HAP-1 (cell line): ENCODE measurements around the gene CCDC88C.

Experiments used
- DNase-seq, 2 experiments: peaks; one replicate each; pipeline ENCODE4 v3.0.0-alpha.2; 2016 to 2020; ENCODE audit warnings: low spot score in 2 of 2
- H3K27me3 ChIP-seq: fragments of 250-450 bp; sonication (Bioruptor Pico); 2 replicates; pipeline ENCODE4 v1.5.1; 2020; ENCODE audit warnings: low read depth, mild to moderate bottlenecking, moderate library complexity
- H3K36me3 ChIP-seq: fragments of 250-450 bp; sonication (Bioruptor Pico); replicated peaks from 2 replicates; pipeline ENCODE4 v1.5.1; 2020; ENCODE audit warnings: mild to moderate bottlenecking
- H3K4me1 ChIP-seq: fragments of 250-450 bp; sonication (Bioruptor Pico); 2 replicates; pipeline ENCODE4 v1.5.1; 2020; ENCODE audit warnings: mild to moderate bottlenecking
- H3K4me3 ChIP-seq: fragments of 250-450 bp; sonication (Bioruptor Pico); 2 replicates; pipeline ENCODE4 v1.5.1; 2020; ENCODE audit warnings: mild to moderate bottlenecking, moderate library complexity
- H3K9me3 ChIP-seq: fragments of 250-450 bp; sonication (Bioruptor Pico); 2 replicates; pipeline ENCODE4 v1.5.1; 2020; ENCODE audit warnings: mild to moderate bottlenecking, moderate library complexity
- in situ Hi-C: fragments of 300-500 bp; cut with MboI; formaldehyde crosslinking; loops from 3 replicates; pipeline ENCODE4 v1.14.3; 2020; ENCODE audit warnings: low sequenced_read_pairs, inconsistent platforms, mixed read lengths

CCDC88C gene

DNA sequence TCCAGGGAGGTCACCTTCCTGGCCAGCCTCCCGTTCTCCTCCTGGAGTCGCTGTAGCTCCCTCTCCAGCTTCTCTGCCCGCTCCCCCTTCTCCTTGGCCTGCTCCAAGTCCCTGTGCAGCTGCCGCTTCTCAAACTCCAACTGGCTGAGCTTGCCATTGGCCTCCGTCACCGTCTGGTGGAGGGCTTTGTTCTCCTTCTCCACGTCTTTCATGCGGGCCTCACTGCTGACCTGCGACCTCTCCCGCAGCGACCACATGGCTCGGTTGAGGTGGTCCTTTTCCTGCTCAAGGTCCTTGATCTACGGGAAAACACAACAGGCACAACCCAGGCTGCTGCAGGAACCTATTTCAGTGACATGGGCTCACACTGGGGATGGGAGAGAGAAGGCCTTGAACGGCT, 103.8 kb downstream of the CCDC88C start:
- H3K9me3 ChIP-seq, result no peaks in the 10 kb centered on the region
- no peaks in the 10 kb centered on the region for H3K27me3 ChIP-seq
- H3K36me3 ChIP-seq, result peaks cover 59% of the 10 kb centered on the region
- in situ Hi-C loops, result no loop called here
- H3K4me3 ChIP-seq, result no peak overlapping the region
- no peaks in the 10 kb centered on the region for H3K4me1 ChIP-seq
- no peak for DNase-seq

GRCh38 chr14:91313154-91313850, 104.3 kb downstream of the CCDC88C start:
- no peaks in the 10 kb centered on the region for H3K4me1 ChIP-seq
- H3K36me3 ChIP-seq, result peaks cover 60% of the 10 kb centered on the region
- in situ Hi-C loops, result no loop called here
- H3K9me3 ChIP-seq, result no peaks in the 10 kb centered on the region
- no peak for DNase-seq
- H3K27me3 ChIP-seq, result no peaks in the 10 kb centered on the region
- no peak overlapping the region for H3K4me3 ChIP-seq

GRCh38 chr14:91311284-91311662, 106.3 kb downstream of the CCDC88C start:
- no peaks in the 10 kb centered on the region for H3K27me3 ChIP-seq
- H3K4me1 ChIP-seq, result no peaks in the 10 kb centered on the region; the same call in 1 of the 2 replicates
- no peak for DNase-seq
- in situ Hi-C loops, result no loop called here
- H3K9me3 ChIP-seq, result no peaks in the 10 kb centered on the region
- no peak overlapping the region for H3K4me3 ChIP-seq
- peaks cover 72% of the 10 kb centered on the region for H3K36me3 ChIP-seq

- in situ Hi-C loops, result no loop called here
- H3K27me3 ChIP-seq, result no peaks in the 10 kb centered on the region
- peaks cover 73% of the 10 kb centered on the region for H3K36me3 ChIP-seq
- DNase-seq, result no peak
- H3K4me3 ChIP-seq, result no peak overlapping the region
- H3K9me3 ChIP-seq, result no peaks in the 10 kb centered on the region
- no peaks in the 10 kb centered on the region; the same call in 1 of the 2 replicates for H3K4me1 ChIP-seq
These were observed 106.9 kb downstream of the CCDC88C start for GRCh38 chr14:91310606-91311283.

DNA sequence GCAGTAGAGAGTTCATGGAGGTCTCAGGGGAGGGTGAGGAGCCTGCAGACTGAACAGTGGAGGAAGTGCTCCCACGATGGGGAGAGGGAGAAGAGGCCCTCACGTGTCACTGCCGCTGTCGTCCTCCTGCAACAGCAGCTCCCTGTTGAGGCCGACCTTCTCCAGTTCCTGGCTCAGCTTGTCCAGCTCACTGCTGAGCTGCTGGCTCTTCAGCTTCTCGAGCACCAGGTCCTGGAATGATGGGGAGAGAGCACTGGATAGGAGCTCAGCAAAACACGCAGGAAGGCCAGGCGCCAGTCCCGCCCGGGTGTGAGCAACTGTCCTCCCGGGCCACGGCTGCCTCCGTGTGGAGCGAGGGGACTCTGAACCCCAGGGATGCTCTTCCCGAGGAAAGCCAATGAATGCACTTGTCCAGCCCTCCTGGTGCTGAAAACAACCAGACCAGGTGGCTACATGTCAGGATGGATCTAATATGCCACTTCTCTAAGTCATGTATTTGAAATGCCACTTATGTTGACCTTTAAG, 107.8 kb downstream of the CCDC88C start:
- DNase-seq, result no peak
- Histone ChIP-seq H3K9me3 (no peaks in the 10 kb centered on the region), H3K4me3 (no peak overlapping the region), H3K4me1 (no peaks in the 10 kb centered on the region; the same call in 1 of the 2 replicates), H3K27me3 (no peaks in the 10 kb centered on the region), H3K36me3 (peaks cover 71% of the 10 kb centered on the region)
- in situ Hi-C loops, result no loop called here

DNA sequence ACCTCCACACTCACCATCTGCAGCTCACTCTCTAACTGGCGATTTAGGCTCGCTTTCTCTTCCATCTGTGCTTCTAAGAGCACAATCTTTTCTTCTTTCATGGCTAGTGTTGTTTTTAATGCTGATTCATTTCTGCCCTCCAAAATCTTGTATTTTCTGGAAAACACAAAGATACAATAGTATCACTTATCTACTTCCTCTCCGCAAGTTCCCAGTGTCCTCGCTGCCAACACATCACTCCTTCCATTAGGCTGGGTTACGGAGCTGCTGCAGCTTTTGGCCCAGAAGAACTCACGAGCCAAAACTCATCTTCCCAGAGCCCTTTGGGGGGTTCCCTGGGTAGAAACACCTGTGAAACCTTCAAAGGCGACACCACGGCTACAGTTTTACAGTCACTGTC, 109.3 kb downstream of the CCDC88C start:
- in situ Hi-C loops, result no loop called here
- no peaks in the 10 kb centered on the region; the same call in 1 of the 2 replicates for H3K4me1 ChIP-seq
- no peak overlapping the region for H3K4me3 ChIP-seq
- DNase-seq, result no peak
- no peaks in the 10 kb centered on the region for H3K9me3 ChIP-seq
- no peaks in the 10 kb centered on the region for H3K27me3 ChIP-seq
- H3K36me3 ChIP-seq, result peaks cover 64% of the 10 kb centered on the region

GRCh38 chr14:91307652-91308051, 110.0 kb downstream of the CCDC88C start:
- H3K9me3 ChIP-seq, result no peaks in the 10 kb centered on the region
- H3K36me3 ChIP-seq, result peaks cover 58% of the 10 kb centered on the region
- H3K4me3 ChIP-seq, result no peak overlapping the region
- in situ Hi-C loops, result no loop called here
- H3K4me1 ChIP-seq, result no peaks in the 10 kb centered on the region; the same call in 1 of the 2 replicates
- no peaks in the 10 kb centered on the region for H3K27me3 ChIP-seq
- DNase-seq, result no peak

- DNase-seq, result no peak
- no peaks in the 10 kb centered on the region; the same call in 1 of the 2 replicates for H3K4me1 ChIP-seq
- no peaks in the 10 kb centered on the region for H3K27me3 ChIP-seq
- no peak overlapping the region for H3K4me3 ChIP-seq
- H3K36me3 ChIP-seq, result peaks cover 60% of the 10 kb centered on the region
- in situ Hi-C loops, result no loop called here
- H3K9me3 ChIP-seq, result no peaks in the 10 kb centered on the region
These were observed 110.6 kb downstream of the CCDC88C start for GRCh38 chr14:91307046-91307445.

DNA sequence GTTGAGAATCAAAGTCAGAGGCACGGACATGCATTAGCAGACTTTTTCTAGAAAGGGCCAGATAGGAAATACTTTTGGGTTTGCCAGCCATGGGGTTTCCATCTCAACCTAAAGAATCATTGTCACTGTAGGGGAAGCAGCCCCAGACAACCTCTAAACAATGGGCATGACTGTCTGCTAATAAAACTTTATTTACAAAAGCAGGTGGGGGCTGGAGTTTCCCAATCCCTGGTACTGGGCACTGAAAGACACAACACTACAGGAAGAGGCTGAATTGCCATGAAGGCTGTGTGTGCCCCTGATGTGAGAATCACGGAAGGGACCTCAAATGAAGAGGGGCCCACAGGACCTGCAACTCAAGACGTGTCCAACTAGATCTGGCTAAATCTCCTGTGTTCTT, 111.1 kb downstream of the CCDC88C start:
- Histone ChIP-seq H3K36me3 (peaks cover 64% of the 10 kb centered on the region), H3K9me3 (no peaks in the 10 kb centered on the region), H3K27me3 (no peaks in the 10 kb centered on the region), H3K4me3 (no peak overlapping the region), H3K4me1 (no peaks in the 10 kb centered on the region; the same call in 1 of the 2 replicates)
- no peak for DNase-seq
- in situ Hi-C loops, result no loop called here

- in situ Hi-C loops, result no loop called here
- H3K27me3 ChIP-seq, result no peaks in the 10 kb centered on the region
- no peaks in the 10 kb centered on the region for H3K9me3 ChIP-seq
- DNase-seq, result no peak
- H3K4me1 ChIP-seq, result no peaks in the 10 kb centered on the region; the same call in 1 of the 2 replicates
- H3K4me3 ChIP-seq, result no peak overlapping the region
- H3K36me3 ChIP-seq, result peaks cover 63% of the 10 kb centered on the region
These were observed 111.8 kb downstream of the CCDC88C start for GRCh38 chr14:91305650-91306431.

DNA sequence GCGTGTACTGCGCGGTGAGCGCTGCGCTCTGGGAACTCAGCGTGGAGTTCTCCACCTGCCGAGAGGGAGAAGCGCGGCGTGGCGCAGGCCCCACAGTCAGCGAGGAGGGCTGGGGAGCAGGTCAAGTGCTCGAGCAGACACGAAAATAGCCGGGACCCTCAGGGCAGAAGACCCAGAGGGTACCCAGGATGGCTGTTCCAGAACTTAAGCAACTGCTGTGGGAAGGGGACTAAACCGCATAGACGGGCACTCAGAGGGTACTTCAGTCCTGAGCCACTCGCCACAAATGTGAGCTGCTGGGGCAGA, 113.7 kb downstream of the CCDC88C start:
- no peak for DNase-seq
- in situ Hi-C loops, result no loop called here
- H3K36me3 ChIP-seq, result peaks cover 72% of the 10 kb centered on the region
- H3K4me3 ChIP-seq, result no peak overlapping the region
- H3K9me3 ChIP-seq, result no peaks in the 10 kb centered on the region
- H3K4me1 ChIP-seq, result no peaks in the 10 kb centered on the region; the same call in 1 of the 2 replicates
- no peaks in the 10 kb centered on the region for H3K27me3 ChIP-seq

DNA sequence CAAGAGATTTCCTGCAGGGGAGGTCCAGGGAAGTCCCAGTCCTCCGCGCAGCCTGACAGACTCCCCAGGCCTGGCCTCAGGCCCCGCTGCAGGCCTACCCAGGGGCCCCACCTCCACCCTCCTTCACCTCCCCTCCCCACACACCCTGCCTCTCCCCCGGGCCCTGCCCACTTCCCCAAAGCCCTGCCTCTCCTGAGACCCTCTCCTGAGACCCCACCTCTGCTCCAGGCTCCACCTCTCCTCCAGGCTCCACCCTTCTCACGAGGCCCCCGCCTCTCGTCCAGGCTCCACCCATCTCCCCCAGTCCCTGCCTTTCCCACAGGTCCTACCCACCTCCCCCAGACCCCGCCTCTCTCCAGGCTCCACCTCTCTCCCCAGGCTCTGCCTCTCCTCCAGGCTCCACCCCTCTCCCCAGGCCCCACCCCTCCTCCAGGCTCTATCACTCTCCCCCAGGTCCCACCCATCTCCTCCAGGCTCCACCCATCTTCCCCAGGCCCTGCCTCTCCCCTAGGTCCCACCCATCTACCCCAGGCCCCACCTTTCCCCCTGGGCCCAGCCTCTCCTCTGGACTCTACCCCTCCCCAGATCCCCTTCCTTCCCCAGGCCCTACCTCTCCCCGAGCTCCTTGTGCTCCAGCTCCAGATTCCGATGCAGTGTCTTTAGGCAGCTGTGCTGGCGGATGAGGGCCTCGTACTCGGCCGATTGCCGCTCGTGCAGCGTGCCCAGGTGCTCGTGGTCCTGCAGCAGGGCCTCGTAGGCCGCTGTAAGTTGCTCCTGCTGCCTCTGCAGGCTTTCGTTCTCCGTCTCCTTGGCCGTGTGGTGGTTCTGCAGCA, 114.3 kb downstream of the CCDC88C start:
- peak; percentile 66 to 97 for DNase-seq
- Histone ChIP-seq H3K4me3 (no peak overlapping the region), H3K36me3 (peaks cover 72% of the 10 kb centered on the region), H3K27me3 (no peaks in the 10 kb centered on the region), H3K4me1 (no peaks in the 10 kb centered on the region; the same call in 1 of the 2 replicates), H3K9me3 (no peaks in the 10 kb centered on the region)
- in situ Hi-C loops, result no loop called here

GRCh38 chr14:91302391-91302790, 115.2 kb downstream of the CCDC88C start:
- no peak overlapping the region for H3K4me3 ChIP-seq
- no peaks in the 10 kb centered on the region; the same call in 1 of the 2 replicates for H3K4me1 ChIP-seq
- H3K9me3 ChIP-seq, result no peaks in the 10 kb centered on the region
- in situ Hi-C loops, result no loop called here
- no peaks in the 10 kb centered on the region for H3K27me3 ChIP-seq
- H3K36me3 ChIP-seq, result peaks cover 65% of the 10 kb centered on the region
- no peak for DNase-seq
